B cell (primary cell): ENCODE measurements around the gene PREX1. TPM values are rescaled to one million over a fixed set of nuclear protein-coding genes. Genes with fewer than 3 reads are reported as not detected.

Experiments
- ATAC-seq: fragments of 200-7000 bp; cut with Tn5 transposase; one replicate; pipeline ENCODE4 v1.10.0; 2021; ENCODE audit warnings: low read depth, mild to moderate bottlenecking, moderate number of reproducible peaks, moderate library complexity
- CTCF ChIA-PET: fragments of 350-600 bp; sonication (Branson Sonifier 250); formaldehyde crosslinking; loops from one replicate; lab custom pipeline; 2021; ENCODE audit warnings: antibody characterized with exemption, inconsistent platforms; lab: Charles Lee
- POLR2A ChIA-PET: fragments of 350-600 bp; sonication (Branson Sonifier 250); formaldehyde crosslinking; loops from one replicate; lab custom pipeline; 2021; ENCODE audit warnings: antibody characterized with exemption; lab: Charles Lee
- DNase-seq: peaks from one replicate; pipeline ENCODE4 v3.0.0; 2013
- H2AFZ ChIP-seq: 2 replicates; pipeline ENCODE4 v1.6.1; 2012; ENCODE audit warnings: mild to moderate bottlenecking, low read depth, low read length; ENCODE audit not compliant: insufficient read depth, poor library complexity, severe bottlenecking
- H3K27ac ChIP-seq, 2 donors: 1 replicate in 1 of 2; 2 replicates in 1 of 2; pipeline ENCODE4 v1.5.1; 2012 to 2013; ENCODE audit warnings: low read length in 2 of 2, mild to moderate bottlenecking in 2 of 2, moderate library complexity in 1 of 2
- H3K27me3 ChIP-seq, 4 experiments: fragments of 200-600 bp in 1 of 4; sonication (generic) in 1 of 4; replicated peaks in 1 of 4; 1 replicate in 2 of 4; 2 replicates in 2 of 4; pipeline versions ENCODE4 v1.6.1 to v1.7.0; 2013 to 2016; ENCODE audit warnings: low read length in 3 of 4, mild to moderate bottlenecking in 2 of 4, mixed read lengths in 1 of 4, moderate library complexity in 1 of 4; ENCODE audit not compliant: insufficient read depth in 4 of 4, control insufficient read depth in 3 of 4; ENCODE audit errors: control extremely low read depth in 1 of 4
- H3K36me3 ChIP-seq, 2 experiments: replicated peaks in 1 of 2; 1 replicate in 1 of 2; 2 replicates in 1 of 2; pipeline versions ENCODE4 v1.6.1 to v1.7.1; 2013; ENCODE audit warnings: low read length in 1 of 2; ENCODE audit not compliant: insufficient read depth in 2 of 2, control insufficient read depth in 1 of 2; ENCODE audit errors: control extremely low read depth in 1 of 2, extremely low read depth in 1 of 2
- H3K4me1 ChIP-seq, 2 donors: fragments of 200-600 bp in 1 of 2; sonication (generic) in 1 of 2; 1 replicate in 1 of 2; 2 replicates in 1 of 2; pipeline versions ENCODE4 v1.5.1 to v1.6.1; 2013 to 2017; ENCODE audit warnings: low read length in 2 of 2; ENCODE audit not compliant: control insufficient read depth in 2 of 2, insufficient read depth in 2 of 2
- H3K4me2 ChIP-seq: replicated peaks from 2 replicates; pipeline ENCODE3; 2012; ENCODE audit warnings: mild to moderate bottlenecking, low read depth, low read length; ENCODE audit not compliant: poor library complexity, severe bottlenecking
- H3K4me3 ChIP-seq, 5 experiments: fragments of 200-600 bp in 1 of 5; sonication (generic) in 1 of 5; 1 replicate in 3 of 5; 2 replicates in 2 of 5; pipeline versions ENCODE4 v1.5.1 to v1.7.0; 2011 to 2016; ENCODE audit warnings: low read length in 4 of 5, mild to moderate bottlenecking in 4 of 5, low read depth in 2 of 5, control low read depth in 1 of 5, moderate library complexity in 1 of 5; ENCODE audit not compliant: insufficient read depth in 1 of 5; ENCODE audit errors: control extremely low read depth in 1 of 5, extremely low read depth in 1 of 5
- H3K79me2 ChIP-seq: fragments of 200-600 bp; sonication (generic); one replicate; pipeline ENCODE4 v1.6.0; 2016; ENCODE audit warnings: low read length; ENCODE audit not compliant: control insufficient read depth, insufficient read depth
- H3K9ac ChIP-seq: fragments of 200-600 bp; sonication (generic); 2 replicates; pipeline ENCODE4 v1.6.1; 2017; ENCODE audit warnings: mild to moderate bottlenecking, low read length, moderate library complexity
- H3K9me3 ChIP-seq, 3 donors: one replicate each; pipeline versions ENCODE4 v1.6.1 to v1.7.1; 2013; ENCODE audit warnings: low read length in 2 of 3; ENCODE audit not compliant: control insufficient read depth in 2 of 3, insufficient read depth in 1 of 3; ENCODE audit errors: control extremely low read depth in 1 of 3
- H4K20me1 ChIP-seq: 2 replicates; pipeline ENCODE4 v1.6.0; 2012; ENCODE audit warnings: mild to moderate bottlenecking, low read length; ENCODE audit not compliant: insufficient read depth, control insufficient read depth, poor library complexity, severe bottlenecking
- H3K27ac Mint-ChIP-seq: one replicate; pipeline ENCODE4 v1.8.0; 2021; ENCODE audit warnings: mixed read lengths
- H3K27me3 Mint-ChIP-seq: one replicate; pipeline ENCODE4 v1.8.0; 2021; ENCODE audit warnings: mixed read lengths
- H3K4me1 Mint-ChIP-seq: one replicate; pipeline ENCODE4 v1.8.0; 2021; ENCODE audit warnings: mixed read lengths
- H3K4me3 Mint-ChIP-seq: one replicate; pipeline ENCODE4 v1.8.0; 2021; ENCODE audit warnings: mixed read lengths
- H3K9me3 Mint-ChIP-seq: one replicate; pipeline ENCODE4 v1.8.0; 2022; ENCODE audit warnings: mixed read lengths; ENCODE audit not compliant: insufficient read depth
- EZH2 ChIP-seq: IDR thresholded peaks from 2 replicates; pipeline ENCODE4 v1.6.1; 2012; ENCODE audit warnings: borderline replicate concordance, low read depth, mild to moderate bottlenecking, moderate library complexity, low read length; ENCODE audit not compliant: insufficient read depth, poor library complexity, severe bottlenecking
- WGBS: methylation state at CpG from one replicate; pipeline ENCODE4 v1.1.5; 2013; ENCODE audit warnings: missing lambda C conversion rate; ENCODE audit not compliant: insufficient coverage; 5-methylcytosine and 5-hydroxymethylcytosine counted together
- intact Hi-C: fragments of 100-400 bp; cut with micrococcal nuclease; formaldehyde crosslinking; loops from one replicate; pipeline ENCODE4 v1.10.0; 2022
- polyA plus RNA-seq: library from polyadenylated mRNA; depleted of rRNA; stranded (reverse); fragments of >200 nt; gene quantifications from 2 replicates; pipeline ENCODE4 v1.2.3, GENCODE V29; 2012
- total RNA-seq, 2 donors: library from RNA; stranded (reverse); fragments of 120-200 nt in 1 of 2; gene quantifications; 1 replicate in 1 of 2; 2 replicates in 1 of 2; pipeline versions ENCODE4 v1.2.3 to v1.2.4, GENCODE V29; 2013 to 2022
- TF ChIP-seq, protein P1 (sequence below): fragments of 200-600 bp; IDR thresholded peaks from one replicate; pipeline ENCODE4 v1.8.0; 2022; ENCODE audit warnings: antibody characterized with exemption, mild to moderate bottlenecking

PREX1 gene
- total and polyA plus RNA-seq, 2 donors (not counting 1 experiment from before 2014, with no cell fraction given), result 79.1 to 99.4 TPM

DNA sequence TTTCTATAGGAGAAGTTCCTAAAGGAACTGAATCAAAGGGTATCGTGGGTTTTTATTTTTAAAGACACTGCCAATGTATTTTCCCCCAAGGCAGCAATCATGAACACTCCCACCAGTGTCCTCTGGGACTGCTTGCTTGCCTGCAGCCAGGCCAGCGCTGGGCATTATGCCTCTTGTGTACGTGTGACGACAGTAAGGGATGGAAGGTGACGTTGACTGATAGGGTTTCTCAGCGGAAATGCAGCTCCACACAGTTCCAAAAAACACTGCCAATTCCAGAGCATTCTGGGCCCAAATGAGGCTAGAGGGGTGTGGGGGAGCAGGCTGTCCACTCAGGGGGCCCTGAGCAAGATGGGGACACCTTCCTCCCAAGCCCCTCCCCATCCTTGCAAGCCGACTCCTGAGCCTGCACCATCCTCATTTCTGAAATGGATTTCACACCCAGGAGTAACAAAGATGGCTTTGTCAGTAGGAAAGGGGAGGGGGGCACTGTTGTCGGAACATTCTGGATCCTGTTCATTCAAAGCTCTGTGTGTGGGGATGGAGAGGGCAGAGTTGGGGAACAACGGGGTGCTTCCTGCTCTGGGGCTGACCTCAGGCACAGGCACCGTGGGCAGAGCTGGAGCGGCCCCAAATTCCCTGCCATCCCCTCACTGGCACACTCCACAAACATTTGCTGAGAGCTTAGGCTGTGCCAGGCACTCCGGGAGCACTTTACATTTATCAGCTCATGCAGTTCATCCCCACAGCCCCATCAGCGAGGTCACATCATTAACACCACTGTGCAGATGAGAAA is 20.0 kb downstream of the PREX1 start:
- TF ChIP-seq EZH2, result no peak
- TF ChIP-seq, protein P1, sequence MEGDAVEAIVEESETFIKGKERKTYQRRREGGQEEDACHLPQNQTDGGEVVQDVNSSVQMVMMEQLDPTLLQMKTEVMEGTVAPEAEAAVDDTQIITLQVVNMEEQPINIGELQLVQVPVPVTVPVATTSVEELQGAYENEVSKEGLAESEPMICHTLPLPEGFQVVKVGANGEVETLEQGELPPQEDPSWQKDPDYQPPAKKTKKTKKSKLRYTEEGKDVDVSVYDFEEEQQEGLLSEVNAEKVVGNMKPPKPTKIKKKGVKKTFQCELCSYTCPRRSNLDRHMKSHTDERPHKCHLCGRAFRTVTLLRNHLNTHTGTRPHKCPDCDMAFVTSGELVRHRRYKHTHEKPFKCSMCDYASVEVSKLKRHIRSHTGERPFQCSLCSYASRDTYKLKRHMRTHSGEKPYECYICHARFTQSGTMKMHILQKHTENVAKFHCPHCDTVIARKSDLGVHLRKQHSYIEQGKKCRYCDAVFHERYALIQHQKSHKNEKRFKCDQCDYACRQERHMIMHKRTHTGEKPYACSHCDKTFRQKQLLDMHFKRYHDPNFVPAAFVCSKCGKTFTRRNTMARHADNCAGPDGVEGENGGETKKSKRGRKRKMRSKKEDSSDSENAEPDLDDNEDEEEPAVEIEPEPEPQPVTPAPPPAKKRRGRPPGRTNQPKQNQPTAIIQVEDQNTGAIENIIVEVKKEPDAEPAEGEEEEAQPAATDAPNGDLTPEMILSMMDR, result no peak
- Mint-ChIP-seq H3K27me3 (no peaks in the 10 kb centered on the region), H3K27ac (peak overlapping the region; percentile 32), H3K4me3 (no peak overlapping the region), H3K9me3 (no peaks in the 10 kb centered on the region), H3K4me1 (peaks cover 65% of the 10 kb centered on the region)
- Histone ChIP-seq H3K36me3 (peaks cover 0 to 34% of the 10 kb centered on the region in 2 experiments), H2AFZ (no peak overlapping the region), H3K4me2 (no peak overlapping the region), H3K27ac (no peak overlapping the region), H3K4me1 (peaks cover 16 to 49% of the 10 kb centered on the region in 2 donors), H3K4me3 (no peak overlapping the region), H4K20me1 (peaks cover 93% of the 10 kb centered on the region), H3K9ac (no peak overlapping the region), H3K79me2 (peaks cover 99% of the 10 kb centered on the region), H3K27me3 (no peaks in the 10 kb centered on the region), H3K9me3 (peaks cover 0 to 23% (median 10%) of the 10 kb centered on the region in 3 donors)
- intact Hi-C loops, result no loop called here
- ChIA-PET CTCF (interaction anchor here (0.8 to 1.6 kb wide), 3 partner anchors 15 to 40 kb away, joined by 3 read pairs; no protein-coding TSS in a partner anchor), POLR2A (no interaction called here)
- ATAC-seq (no peak), DNase-seq (no peak)
- 100% methylated on average over 6 of the region's 13 CpGs for WGBS

DNA sequence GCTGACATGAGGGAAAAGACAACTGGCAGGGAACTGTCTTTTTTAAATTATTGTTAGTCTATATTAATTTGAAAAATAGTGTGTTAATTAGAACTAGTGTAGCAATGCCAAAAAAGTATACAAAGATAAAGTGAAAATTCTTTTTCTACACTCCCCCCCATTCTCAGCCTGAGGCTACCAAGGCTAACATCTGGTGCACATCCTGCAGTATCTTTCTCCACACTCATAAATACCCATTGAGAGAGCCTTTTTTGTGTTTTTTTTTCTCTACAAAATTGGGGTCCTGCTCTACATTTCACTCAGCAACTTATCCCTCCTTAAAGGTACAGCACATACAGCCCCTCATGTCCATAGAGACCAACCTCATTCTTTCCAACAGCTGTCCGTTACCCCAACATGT is 20.7 kb downstream of the PREX1 start:
- H3K4me3 Mint-ChIP-seq, result no peak overlapping the region
- CTCF ChIA-PET, result interaction anchor here (1.6 kb wide), 1 partner anchor 17 kb away, joined by 3 read pairs; no protein-coding TSS in a partner anchor
- H3K36me3 ChIP-seq, result peaks cover 0 to 34% of the 10 kb centered on the region in 2 experiments

More for the DNA sequence above, 20.7 kb downstream of the PREX1 start:
- no peak overlapping the region for H2AFZ ChIP-seq
- H3K9ac ChIP-seq, result no peak overlapping the region
- Mint-ChIP-seq H3K9me3 (no peaks in the 10 kb centered on the region), H3K27me3 (no peaks in the 10 kb centered on the region), H3K27ac (no peak overlapping the region), H3K4me1 (peaks cover 72% of the 10 kb centered on the region)
- peaks cover 100% of the 10 kb centered on the region for H3K79me2 ChIP-seq
- H3K4me2 ChIP-seq, result no peak overlapping the region
- no peak overlapping the region for H3K27ac ChIP-seq
- H3K27me3 ChIP-seq, result no peaks in the 10 kb centered on the region
- intact Hi-C loops, result no loop called here
- 100% methylated on average over 1 of the region's 1 CpG for WGBS
- POLR2A ChIA-PET, result no interaction called here
- no peak for DNase-seq
- H3K9me3 ChIP-seq, result peaks cover 0 to 26% (median 10%) of the 10 kb centered on the region in 3 donors
- H3K4me1 ChIP-seq, result peaks cover 16 to 52% of the 10 kb centered on the region in 2 donors
- no peak overlapping the region for H3K4me3 ChIP-seq
- H4K20me1 ChIP-seq, result peaks cover 98% of the 10 kb centered on the region
- no peak for TF ChIP-seq EZH2
- TF ChIP-seq, protein P1, result no peak
- ATAC-seq, result no peak
